Fibroblast of skin of abdomen (primary cell): ENCODE data around the gene LRRC14B.

Experiments used
- DNase-seq: peaks from one replicate; pipeline ENCODE4 v3.0.0-alpha.2; 2013

Gene LRRC14B

DNA sequence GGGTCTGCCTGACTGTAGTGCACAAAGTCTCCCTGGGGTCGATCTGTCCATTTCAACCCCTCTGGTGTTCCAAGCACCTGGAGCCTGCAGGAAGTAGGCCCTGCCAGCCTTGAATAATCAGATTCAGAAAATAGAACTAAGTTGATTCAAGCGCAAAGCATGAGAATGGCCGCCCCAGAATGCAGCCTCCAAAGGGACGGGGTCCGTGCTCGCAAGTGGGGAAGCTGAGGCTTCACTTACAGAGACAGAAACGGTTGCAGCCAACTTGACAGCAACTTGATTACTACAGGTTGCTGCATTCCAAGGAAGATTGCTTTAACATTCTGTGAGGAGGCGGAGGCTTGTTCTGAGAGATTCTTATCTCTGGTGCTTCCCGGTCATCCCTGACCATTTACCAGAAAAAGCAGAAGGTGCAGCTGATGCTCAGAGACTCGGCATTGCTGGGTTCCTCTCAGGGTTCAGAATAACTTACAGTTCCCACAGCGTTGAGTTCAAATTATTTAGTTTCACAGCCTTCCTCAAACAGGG is 14.9 kb upstream of the LRRC14B start:
- no peak for DNase-seq

DNA sequence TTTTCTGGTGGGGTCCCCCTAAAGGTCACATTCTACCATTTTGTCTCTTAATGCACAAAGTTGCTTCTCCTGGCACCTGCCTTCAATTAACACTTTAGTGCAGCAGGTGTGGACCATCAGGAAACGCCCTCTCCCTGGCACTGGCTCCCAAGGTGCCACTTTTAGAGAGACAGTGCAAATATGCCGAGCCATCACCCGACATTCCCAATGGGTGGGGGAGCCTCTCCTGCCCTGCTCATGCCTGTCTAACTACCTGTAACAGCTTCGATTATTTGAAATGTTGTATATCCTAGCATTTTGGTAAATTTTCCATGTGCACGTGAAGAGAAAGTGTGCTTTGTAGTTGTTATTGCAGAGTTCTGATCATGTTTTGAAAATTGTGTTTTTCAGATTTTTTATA is 13.2 kb upstream of the LRRC14B start:
- no peak for DNase-seq

DNA sequence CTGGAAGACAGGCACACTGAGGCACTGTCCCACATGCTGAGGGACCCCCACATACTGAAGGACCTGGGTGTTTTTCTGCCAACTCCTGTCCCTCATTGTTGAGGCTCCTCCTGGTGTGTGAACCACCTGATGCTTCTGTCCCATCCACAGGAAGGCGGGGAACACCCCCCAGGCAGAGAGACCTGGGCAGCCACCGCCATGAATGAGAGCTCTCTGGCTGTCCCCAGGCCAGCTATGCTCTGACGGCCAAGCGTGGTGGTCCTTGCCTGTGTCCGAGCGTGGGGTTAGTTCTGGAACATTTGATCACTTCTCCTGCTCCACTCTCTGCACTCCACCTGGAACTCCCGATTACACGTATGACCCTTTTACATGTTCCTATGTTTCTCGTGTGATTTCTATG is 11.9 kb upstream of the LRRC14B start:
- no peak for DNase-seq

DNA sequence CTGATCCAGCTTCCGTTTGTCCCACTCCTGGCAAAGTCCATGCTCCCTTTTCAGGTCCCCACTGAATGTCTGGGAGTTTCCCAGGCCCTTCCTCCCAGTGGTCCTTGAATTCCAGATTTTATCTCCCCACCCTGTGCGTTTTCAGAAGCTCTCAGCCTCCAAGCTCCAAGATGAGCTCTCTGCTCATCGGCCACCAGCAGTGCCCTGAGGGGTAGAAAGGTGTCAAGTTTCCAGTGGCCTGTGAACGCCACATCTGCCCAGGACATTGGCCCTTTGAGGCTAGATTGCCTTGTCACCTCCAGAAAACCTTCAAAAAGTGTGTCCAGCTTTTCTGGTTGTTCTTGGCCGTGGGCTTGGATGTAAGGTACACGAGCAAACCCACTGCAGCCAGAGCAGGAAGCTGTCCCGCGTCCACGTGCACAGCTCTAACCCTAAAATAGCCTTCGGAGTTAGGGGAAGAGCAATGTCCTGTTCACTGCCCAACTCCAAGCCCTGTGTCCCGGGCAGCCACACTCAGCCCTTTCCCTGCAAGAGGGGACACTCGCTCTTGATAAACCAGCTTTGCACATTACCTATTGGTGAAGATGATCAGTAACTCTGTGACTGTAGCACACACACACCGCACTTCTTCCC is 10.9 kb upstream of the LRRC14B start:
- no peak for DNase-seq

DNA sequence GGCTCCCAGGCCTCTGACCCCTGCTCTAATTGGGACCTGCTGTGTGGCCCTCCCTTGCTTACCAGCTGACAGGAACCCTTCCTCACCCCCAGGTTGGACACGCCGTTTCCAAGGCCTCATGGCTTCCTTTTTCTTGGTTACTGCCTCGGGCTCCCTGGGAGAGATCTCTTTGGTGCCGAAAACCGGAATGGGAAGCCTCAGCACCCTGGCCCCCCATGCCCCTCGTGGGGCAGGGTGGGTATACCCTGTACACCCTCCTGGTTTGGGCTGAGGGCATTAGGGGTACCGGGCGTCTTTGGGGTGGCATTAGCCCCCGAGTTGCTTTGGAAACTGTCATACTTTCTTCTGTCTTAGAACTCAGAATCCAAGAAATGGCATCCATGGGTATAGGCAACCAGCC is 10.1 kb upstream of the LRRC14B start:
- DNase-seq, result no peak

DNA sequence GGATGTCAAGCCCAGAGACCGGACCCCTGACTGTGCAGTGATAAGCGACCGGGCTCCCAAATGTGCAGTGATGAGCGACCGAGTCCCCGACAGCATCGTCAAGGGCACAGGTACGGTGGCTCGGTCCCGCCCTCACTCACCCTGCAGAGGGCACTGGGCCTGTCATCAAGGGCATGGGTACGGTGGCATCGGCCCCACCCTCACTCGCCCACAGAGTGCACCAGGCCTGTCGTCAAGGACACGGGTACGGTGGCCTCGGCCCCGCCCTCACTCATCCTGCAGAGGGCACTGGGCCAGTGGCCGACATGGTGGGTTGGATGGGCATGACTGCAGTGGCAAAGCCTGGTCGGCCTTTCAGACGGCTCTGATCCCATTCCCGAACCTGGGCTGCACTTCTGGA is 9.7 kb upstream of the LRRC14B start:
- no peak for DNase-seq

DNA sequence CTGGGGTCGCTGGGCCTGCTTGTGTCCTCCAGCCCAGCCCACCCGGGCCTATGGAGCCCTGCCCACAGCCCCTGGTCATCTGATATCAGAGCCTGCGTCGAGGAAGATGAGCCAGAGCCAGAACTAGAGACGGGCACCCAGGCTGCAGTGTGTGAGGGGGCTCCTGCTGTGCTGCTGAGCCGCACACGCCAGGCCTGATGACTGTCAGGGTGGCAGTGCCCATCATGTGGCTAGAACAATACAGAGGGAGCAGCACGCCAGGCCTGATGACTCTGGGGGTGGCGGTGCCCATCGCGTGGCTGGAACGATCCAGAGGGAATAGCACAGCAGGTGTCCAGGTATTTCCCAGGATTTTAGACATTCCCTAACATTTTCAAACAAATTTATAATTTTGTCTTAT is 9.2 kb upstream of the LRRC14B start:
- DNase-seq, result no peak

DNA sequence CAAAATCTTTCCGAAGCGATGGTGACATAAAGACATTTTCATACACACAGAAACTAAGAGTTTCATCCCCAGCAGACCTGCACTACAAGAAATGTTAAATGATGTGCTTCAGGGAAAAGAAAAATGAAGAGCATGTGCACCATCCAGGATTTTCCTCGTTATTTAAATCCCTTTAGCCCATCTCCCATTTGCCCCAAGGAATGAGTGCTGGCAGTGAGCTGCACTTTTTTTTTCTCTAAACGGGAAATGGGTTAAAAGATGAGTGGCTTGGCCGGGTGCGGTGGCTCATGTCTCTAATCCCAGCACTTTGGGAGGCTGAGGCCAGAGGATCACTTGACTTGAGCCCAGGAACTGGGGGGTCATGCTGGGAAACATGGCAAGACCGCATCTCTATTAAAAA is 6.8 kb upstream of the LRRC14B start:
- DNase-seq, result no peak

DNA sequence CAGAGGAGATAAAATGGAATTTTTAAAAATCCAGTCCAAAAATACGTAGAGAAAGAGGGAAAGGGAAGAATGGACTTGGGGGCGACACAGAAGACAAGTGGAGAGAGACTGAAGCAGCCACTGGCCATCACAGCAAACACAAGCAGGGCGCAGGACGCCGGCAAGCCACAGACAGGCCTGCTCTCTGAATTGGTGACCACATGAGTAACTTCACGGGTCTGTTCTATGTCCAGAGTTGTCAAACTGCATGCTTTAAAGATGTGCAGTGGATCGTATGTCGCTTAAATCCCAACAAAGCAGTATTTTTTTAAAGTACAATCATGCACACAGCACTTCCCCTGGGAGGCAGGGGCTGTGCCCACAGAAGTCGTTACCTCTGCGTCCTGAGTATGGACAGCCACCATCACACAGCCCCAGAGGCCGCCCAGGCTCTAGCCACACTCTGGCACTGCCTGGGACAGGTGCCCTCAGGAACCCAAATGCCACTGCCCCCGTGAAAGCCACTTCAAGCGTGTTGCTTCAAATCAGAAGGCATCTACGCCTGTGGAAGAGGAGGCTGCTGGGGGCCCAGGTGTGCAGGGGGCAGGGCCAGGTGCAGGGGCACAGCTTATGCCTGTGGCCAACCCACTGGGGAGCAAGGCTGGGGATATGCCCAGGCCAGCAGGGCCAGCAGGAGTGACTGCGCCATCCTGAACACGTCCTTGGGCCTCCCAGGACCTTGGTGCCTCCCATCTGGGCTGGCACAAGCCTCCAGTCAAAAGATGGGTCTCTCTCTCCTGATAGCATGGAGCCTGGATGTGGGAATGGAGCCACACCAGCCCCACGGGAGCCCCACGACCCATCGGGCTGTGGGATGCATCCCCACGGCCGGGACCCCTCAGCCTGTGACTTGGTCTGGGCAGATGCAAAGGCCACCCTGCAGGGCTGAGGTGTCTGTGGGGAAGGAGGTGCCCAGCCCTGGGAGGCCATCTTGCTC is 5.9 kb upstream of the LRRC14B start:
- DNase-seq, result no peak

DNA sequence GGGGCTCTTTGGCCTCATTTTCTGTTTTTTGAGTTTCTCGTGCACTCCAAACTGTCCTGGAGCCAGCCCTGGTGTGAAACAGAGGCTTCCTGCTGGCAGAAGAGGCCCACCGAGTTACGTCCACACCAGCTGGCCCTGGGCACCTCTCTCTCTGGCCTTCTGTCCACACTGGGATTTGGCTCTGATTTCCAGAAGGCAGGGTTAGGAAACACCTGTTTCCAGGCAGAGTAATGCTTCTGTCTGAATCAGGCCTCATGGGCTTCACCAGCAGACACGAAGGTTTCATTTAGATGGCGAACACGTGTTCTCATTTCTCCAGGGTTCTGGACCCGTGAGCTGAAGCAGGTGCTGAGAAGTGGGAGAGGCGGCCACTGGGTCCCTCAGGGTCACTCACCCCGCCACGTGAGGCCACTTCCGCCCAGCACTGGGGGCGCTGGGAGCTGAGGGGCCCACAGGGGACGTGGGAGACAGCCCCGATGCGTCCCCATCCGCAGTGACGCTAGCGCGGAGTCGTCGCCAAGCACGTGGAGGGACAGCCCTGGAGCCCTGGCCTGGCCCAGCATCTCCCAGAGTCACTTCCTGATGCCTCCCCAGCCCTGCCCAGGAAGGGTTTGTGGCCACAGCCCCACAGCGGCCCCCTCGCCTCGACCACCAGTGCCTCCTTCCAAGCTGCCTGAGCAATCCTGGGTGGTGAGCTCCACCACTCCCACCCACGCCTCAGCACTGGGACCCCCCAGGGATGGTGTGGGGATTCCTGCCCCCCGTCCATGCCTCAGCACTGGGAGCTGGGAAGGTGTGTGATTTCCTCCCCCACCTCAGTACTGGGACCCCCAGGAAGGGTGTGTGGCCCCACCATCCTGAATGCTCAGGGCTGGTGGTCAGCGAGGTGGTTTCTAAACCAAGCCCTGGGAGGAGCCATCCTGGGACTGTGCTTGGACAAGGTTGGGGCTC is 4.9 kb upstream of the LRRC14B start:
- no peak for DNase-seq

DNA sequence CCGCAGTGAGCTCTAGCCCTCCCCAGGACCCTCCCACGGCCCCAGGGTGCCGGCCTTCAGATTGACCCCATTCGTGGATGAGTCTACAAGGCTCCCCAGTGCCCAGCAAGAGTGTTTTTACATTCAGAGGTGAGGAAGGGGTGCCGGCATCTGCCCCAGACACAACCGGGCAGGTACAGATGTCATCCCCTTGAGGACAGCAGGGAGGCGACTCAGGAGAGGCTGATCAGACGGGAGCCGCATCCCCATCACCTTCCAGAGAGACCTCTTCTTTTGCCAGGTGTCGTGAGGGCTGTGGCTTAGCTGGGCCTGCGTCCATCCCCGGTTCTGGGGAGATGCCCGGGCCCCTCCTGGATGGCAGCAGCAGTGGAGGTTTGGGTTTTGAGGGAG is 4.3 kb upstream of the LRRC14B start:
- DNase-seq, result no peak

DNA sequence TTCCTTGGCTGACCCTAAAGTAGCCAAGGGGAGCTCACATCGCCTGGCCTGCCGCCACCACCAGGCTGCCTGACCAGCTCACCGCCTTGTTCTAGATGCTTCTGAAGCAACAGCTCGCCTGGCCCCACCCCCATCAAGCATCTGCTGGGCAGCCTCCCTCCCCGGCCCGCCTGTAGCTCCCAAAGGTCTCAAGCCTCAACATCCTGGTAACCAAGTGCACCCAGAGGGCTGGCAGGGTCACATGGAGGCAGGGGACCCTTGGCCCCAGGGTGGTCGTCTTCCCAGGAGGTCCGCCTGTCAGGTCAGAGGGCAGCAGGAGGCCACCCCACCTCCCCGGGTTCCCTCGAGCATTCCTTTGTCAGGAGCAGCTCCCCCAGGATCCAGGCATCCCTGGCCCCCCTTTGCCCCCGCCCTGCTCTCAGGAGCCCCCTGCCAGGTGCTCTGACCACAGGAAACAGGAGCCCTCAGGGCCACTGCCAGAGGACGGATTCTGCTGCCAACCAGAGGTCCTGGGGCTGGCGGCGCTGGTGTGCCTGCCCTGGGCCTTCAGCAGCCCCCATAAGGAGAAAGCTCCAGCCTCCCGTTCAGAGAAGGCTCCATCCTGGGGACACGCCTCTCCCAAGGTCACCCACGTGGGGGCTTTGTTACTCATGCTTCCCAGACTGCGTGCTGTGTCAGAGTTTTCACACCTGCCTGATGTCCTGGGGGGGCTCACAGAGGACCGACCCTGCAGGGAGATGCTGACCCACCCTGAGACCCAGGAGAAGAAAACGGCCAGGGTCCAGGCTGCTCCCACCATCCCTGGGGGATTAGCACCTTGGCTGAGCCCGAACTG is 3.5 kb upstream of the LRRC14B start:
- DNase-seq, result no peak

DNA sequence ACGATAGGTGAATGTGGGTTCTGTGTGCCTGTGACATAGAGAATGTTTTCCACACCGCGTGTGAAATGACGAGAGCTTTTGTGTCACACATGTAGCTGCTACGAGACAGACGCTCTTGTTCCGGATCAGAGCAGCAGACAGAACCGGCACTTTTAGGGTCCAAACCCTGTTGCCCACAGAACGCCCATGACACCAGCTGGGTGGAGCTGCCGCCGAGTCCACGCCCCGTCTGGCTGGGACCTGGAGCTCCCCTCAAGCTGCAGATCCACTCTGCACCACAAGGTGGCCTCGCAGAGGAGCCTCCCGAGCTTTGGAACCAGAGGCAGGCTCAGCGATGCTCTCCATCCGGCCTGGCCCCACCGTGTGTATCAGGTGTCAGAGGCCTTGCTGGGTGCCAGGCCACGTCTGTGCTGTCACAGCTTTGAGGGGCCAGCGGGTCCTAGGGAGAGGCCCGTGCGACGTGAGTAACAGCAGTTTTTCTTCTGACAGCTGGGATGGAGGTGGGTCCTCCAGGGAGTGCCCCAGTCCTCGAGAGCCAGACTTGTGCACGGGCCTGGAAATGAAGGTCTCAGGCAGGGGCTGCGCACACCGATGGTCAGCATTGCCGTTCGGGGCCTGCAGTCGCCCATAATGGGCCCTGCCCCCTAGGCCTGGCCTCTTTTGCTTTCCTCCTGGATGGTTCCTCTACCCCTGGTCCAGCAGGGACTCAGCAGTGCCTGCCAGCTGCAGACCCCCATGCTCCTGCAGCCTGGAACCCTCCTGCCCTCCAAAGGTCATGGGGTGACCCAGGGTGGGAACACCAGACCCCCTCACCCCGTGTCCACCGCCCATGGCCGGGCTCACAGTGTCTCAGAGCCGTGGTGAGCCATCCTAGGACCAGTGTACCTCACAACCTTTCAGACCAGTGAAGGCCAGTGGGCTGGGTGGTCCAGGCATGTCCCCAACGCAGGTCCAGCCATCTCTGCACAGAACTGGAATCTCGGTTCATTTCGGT is 2.5 kb upstream of the LRRC14B start:
- DNase-seq, result peak; percentile 79

DNA sequence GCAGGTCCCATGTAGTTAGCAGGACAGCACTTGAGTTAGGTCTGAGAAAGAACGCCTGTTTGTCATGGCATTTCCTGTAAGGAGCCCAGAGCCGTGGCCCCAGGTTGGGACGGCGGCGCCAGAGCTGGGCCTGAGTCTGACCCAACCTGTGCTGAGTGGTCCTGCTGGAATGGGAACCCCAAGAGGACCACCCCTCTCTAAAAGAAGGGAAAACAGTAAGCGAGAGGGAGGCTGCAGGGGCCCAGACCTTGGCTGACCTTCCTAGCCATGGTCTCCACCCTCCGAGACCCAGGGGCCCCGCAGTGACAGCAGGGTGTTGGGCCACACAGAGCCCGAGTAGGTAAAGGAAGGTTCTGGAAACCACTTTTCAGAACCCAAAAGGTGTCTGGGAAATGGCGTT is 1.8 kb upstream of the LRRC14B start:
- DNase-seq, result no peak

DNA sequence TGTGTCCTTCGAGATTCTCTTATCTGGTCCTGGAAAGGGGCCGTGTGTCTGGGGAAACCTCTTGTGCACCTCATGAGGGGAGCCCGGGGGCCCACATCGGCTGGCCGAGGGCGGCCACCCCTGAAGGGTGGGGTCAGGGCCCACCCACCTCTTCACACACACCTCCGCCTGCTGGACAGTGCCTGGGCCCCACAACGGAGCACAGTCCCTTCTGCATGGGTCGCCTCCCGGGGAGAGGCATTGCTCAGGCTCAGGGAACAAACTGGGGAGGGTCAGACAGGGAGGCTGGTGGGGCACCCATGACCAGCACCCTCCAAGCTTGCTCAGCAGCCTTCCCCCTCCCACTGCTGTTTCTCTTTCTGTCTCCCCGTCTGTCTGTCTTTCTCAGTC is 1.3 kb upstream of the LRRC14B start:
- no peak for DNase-seq

DNA sequence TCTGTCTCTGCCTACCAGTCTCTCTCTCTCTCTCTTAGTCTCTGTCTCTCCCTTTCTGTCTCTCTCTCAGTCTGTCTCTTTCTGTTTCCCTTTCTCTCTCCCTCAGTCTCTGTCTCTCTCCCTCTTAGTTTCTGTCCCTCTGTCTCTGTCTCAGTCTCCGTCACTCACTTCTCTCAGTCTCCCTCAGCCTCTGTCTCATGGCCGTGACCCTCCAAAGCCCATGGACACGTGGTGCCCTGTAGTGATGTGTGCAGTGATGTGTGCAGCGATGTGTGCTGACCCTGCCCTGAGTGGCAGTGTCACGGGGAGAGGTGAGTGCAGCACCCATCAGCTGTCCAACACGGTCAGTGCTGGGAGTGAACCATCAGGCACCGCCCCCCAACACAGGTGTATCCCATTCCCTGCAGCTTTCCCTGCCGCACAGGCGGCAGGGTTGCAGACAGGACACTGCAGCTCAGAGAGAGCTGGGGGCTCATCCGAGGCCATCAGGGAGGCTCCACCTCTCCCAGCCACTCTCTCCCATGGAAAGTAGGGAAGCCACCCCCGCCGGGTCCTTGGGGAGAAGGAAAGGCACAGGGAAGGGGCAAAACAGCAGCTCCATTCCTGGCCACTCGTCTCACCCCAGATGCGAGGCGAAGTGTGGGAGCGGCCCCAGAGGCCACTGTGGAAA is 794 bp upstream of the LRRC14B start:
- no peak for DNase-seq

DNA sequence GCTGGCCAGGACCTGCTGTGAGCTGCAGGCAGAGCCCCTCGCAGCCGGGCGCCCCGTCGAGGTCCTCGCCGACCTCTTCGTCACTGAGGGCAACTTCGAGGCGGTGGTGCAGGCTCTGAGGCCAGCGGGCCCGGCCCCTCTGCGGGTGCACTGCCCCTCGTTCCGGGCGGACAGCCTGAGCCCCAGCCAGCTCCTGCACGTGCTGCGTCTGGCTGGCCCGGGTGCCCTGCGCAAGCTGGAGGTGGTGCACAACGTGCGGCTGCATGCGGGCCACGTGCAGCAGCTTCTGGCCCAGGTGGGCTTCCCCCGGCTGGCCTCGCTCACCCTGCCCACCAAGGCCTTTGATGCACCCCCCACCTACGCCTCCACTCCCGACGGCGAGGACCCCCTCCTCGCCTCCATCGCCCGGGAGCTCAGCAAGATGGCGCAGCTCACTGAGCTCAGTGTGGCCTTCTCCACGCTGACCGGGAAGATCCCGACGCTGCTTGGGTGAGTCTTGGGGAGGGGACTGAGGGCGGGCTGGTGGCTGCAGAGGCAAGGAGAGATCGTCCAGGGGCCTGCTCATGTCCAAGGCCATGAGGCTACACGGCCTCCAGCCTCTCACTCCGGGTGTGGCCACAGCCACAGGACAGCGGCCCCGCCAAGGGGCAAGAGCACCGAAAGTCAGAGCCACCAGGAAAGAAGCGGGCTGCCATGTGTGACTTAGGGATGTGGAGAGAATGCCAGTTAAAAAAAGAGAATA is 825 bp downstream of the LRRC14B start:
- no peak for DNase-seq

DNA sequence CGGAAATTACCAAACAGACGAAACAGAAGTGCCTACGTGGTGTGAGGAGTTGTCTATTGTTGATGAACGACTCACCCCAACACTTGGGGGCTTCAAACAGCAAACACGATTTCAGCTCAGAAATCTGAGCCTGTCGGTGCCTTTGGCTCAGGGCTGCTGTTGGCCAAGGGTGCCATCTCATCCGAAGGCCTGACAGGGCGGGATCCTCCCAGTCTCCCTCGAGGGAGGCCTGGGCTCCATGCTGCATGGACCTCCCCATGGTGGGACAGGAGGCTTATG is 1.3 kb downstream of the LRRC14B start:
- DNase-seq, result no peak
